GM19468 (cell line): ENCODE results near the gene TMCO4.

Experiments
- ATAC-seq: cut with Tn5 transposase; IDR thresholded peaks from one replicate; pipeline ENCODE4 v1.9.1; 2021; ENCODE audit warnings: mild to moderate bottlenecking, moderate library complexity, moderate number of reproducible peaks; ENCODE audit not compliant: unreplicated experiment; ENCODE audit errors: extremely low read depth

The TMCO4 gene

DNA sequence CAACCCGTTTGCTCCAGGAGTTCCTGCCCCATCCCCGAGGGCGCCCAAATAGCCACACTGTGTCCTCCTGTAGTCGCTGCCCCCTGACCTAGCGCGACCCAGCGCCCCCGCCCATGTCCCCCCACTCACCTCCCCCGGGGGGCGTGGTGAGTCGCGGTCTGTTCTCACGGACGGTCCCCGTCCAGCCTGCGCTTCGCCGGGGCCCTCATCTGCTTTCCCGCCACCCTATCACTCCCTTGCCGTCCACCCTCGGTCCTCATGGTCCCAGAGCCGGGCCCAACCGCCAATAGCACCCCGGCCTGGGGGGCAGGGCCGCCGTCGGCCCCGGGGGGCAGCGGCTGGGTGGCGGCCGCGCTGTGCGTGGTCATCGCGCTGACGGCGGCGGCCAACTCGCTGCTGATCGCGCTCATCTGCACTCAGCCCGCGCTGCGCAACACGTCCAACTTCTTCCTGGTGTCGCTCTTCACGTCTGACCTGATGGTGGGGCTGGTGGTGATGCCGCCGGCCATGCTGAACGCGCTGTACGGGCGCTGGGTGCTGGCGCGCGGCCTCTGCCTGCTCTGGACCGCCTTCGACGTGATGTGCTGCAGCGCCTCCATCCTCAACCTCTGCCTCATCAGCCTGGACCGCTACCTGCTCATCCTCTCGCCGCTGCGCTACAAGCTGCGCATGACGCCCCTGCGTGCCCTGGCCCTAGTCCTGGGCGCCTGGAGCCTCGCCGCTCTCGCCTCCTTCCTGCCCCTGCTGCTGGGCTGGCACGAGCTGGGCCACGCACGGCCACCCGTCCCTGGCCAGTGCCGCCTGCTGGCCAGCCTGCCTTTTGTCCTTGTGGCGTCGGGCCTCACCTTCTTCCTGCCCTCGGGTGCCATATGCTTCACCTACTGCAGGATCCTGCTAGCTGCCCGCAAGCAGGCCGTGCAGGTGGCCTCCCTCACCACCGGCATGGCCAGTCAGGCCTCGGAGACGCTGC lies 133.9 kb downstream of the TMCO4 start:
- no peak for ATAC-seq

DNA sequence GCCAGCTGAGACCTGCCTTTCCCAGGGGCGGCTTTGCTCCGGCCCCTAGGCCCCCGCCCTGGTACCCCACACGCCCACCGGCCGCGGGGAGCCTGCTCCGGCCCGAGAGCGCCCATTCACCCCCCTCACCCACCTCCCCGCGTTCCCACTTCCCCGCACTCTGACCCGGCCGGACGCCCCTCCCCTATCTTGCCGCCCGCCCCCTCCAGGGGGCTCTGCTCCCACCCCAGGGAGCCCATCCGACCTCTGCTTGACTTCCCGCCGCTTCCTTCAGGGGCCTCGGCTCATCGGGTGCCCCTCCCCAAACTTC lies 134.6 kb downstream of the TMCO4 start:
- no peak for ATAC-seq

DNA sequence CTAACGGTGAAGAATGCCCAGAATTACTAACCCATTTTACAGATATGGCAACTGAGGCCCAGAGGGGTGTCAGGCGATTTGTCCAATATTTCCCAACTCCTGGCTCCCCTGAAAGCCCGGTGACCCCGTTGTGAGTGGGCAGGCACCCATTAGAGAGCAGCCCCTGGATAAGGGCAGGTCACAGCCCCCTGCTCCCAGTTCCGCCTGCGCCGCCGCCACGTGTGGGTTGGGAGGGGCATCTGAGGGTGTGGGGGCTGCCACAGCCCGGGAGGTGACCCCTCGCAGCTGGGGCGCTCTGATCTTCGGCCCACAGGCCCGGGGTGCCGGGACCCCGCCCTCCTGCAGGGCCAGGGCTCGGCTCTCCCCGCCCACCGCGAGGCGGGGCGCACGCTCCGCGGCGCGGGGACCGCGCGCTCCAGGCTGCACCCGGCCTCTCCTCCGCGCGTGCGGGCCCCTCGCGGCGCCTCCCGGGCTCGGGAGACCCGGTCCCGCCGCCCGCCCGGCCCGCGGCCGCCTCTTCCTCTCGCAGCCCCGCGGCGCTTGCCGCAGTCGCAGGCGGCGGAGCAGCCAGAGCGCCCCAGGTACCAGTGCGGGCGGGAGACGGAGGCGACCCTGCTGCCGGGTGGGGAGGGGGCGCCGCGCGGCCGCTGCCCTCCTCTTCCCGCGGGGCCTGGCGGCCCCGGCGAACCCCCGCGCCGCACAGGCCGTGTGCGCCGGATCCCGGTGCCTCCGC lies 135.1 kb downstream of the TMCO4 start, which contains the start of gene HTR6:
Gene HTR6 (plus strand): TSS at position 423 of the 733 bp plus-strand sequence. CDS start 879 bp downstream, outside the sequence.
- ATAC-seq = no peak

DNA sequence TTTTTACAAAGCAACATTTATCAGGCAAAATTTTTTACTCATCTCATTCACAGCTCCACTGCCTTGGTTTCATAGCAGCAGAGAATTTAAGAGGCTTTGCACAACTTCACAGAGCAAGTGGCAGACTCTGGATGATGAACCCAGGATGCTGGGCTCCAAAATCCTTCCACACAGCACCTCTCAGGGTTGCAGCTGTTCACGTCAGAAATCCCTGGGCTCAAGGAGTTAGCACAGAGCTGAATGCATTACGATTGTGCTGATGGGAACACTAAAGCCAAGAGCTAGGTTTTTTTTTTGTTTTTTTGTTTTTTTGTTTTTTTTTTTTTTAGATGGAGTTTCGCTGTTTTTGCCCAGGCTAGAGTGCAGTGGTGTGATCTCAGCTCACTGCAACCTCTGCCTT lies 137.4 kb downstream of the TMCO4 start:
- ATAC-seq = no peak

DNA sequence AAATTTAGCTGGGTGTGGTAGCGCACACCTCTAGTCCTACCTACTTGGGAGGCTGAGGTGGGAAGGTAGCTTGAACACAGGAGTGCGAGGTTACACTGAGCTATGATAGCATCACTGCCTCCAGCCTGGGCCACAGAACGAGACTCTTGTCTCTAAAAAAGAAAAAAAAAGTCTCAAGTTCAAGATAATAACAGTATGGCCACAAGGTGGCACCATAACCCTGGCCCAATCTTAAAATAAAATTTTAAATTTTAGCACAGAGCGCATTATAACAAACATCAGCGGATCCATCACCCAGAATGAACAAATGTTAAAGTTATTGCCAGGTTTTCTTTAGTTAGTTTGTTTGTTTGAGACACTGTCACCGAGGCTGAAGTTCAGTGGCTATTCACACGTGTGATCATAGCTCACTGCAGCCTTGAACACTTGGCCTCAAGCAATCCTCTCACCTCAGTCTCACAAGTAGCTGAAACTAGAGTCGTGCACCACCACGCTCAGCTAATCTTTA lies 137.9 kb downstream of the TMCO4 start:
- ATAC-seq = no peak

DNA sequence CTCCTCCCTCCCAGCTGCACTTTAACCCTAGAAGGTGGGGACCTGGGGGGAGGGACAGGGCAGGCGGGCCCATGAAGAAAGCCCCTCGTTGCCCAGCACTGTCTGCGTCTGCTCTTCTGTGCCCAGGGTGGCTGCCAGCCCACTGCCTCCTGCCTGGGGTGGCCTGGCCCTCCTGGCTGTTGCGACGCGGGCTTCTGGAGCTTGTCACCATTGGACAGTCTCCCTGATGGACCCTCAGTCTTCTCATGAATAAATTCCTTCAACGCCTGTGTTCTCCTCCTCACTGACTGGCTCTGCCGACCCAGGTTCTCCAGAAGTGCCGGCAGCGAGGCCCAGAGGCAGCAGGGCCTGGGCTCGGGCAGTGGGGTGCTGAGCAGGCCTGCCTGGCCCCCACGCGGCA lies 141.5 kb downstream of the TMCO4 start:
- ATAC-seq = no peak

DNA sequence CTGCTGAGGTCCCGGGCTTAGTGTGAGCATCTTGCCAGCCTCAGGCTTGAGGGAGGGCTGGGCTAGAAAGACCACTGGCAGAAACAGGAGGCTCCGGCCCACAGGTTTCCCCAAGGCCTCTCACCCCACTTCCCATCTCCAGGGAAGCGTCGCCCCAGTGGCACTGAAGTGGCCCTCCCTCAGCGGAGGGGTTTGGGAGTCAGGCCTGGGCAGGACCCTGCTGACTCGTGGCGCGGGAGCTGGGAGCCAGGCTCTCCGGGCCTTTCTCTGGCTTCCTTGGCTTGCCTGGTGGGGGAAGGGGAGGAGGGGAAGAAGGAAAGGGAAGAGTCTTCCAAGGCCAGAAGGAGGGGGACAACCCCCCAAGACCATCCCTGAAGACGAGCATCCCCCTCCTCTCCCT lies 142.2 kb downstream of the TMCO4 start:
- no peak for ATAC-seq

DNA sequence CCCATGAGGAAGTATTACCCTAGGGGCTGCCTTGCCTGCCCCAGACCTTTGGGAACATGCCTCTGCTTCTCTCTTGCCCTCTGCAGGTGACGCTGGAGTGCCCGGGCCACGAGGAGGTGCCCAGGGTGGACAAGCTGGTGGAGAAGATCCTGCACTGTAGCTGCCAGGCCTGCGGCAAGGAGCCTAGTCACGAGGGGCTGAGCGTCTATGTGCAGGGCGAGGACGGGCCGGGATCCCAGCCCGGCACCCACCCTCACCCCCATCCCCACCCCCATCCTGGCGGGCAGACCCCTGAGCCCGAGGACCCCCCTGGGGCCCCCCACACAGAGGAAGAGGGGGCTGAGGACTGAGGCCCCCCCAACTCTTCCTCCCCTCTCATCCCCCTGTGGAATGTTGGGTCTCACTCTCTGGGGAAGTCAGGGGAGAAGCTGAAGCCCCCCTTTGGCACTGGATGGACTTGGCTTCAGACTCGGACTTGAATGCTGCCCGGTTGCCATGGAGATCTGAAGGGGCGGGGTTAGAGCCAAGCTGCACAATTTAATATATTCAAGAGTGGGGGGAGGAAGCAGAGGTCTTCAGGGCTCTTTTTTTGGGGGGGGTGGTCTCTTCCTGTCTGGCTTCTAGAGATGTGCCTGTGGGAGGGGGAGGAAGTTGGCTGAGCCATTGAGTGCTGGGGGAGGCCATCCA lies 142.8 kb downstream of the TMCO4 start:
- no peak for ATAC-seq

DNA sequence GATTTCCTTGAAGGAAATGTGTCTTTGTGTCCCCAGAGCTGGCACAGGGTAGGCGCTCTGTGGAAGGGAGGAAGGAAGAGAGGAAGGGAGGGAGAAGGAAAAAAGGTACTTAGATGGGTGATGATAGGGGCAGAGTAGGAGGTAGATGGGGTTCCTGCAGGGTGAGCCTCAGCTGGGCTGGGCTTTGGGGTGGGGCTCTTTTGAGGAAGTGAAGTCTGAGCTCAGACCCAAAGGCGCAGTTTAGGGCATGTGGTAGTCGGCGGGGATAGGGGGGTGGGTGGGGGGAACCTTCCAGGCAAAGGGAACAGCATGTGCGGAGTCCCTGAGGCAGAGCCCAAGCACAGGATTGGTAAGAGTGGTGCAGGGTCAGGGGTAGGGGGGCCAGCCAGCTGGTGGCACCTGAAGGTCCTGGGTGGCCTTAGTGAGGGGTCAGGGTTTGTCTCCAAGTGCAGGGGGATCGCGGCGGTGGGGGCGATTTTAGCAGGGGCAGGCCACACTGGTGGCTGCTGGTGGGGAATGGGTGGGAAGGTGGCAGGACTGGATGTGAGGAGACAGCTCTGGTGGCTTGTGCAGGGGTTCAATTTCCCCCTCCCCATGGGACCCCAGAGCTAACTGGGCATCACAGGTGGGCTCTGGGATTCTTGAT lies 143.5 kb downstream of the TMCO4 start:
- ATAC-seq = no peak

DNA sequence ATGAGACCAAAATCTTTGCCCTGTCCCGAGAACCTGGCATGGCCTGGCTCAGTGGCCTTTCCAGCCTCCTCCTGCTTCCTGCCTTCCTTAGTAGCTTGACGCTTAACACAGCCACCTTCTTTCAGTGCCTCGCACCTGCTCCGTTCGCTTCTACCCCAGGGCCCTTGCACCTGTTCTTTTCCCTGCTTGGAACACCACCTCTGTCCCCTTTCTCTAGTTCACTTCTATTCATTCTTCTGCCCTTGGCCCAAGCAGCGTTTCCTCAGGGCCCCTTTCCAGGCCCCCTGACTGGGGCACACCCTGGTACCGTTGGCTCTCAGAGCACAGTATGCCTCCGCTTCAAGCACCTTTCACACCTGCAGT lies 144.0 kb downstream of the TMCO4 start:
- ATAC-seq = no peak

DNA sequence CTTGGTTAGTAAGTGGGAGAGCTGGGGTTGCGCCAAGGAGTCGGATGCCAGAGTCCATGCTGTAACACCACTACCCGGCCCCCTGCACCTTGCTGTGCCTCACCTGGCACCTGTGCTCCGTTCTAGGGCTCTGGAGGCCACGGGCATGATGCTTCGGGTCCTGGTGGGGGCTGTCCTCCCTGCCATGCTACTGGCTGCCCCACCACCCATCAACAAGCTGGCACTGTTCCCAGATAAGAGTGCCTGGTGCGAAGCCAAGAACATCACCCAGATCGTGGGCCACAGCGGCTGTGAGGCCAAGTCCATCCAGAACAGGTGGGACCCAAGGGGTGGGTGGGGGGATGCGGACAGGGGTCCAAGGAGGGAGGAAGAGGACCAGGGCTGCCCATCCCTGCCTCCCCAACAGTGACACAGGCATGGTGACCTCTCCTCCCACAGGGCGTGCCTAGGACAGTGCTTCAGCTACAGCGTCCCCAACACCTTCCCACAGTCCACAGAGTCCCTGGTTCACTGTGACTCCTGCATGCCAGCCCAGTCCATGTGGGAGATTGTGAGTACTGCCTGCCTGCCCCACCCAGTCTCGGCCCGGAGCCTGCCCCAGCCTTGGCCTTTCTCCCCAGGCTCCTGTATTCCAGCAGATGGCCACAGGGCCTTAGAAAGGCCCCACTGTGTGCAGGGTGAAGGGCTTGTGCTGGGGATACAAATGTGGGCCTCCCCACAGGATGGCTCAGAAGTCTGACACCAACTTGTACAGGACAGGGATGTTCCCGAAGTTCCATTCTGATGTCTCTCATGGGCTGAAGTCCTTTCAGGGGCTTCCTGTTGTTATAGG lies 144.6 kb downstream of the TMCO4 start:
- ATAC-seq = no peak

DNA sequence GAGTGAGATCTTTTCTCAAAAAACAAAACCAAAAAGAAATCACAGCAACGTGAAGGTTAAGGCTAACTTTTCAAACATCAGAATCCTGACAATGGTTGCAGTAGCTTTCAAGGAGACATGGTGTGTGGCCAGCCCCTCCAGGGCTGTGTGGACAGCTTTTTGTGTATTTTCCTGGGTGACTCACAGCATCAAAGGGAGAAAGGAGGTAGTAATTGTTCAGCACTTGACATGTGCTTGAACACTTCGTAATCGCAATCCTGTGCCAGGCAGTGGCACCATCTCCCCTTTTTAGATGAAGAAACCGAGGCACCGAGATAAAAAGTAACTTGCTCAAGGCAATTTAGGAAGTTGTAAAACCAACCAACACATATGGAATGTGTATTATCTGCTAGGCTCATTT lies 145.3 kb downstream of the TMCO4 start:
- ATAC-seq = no peak

DNA sequence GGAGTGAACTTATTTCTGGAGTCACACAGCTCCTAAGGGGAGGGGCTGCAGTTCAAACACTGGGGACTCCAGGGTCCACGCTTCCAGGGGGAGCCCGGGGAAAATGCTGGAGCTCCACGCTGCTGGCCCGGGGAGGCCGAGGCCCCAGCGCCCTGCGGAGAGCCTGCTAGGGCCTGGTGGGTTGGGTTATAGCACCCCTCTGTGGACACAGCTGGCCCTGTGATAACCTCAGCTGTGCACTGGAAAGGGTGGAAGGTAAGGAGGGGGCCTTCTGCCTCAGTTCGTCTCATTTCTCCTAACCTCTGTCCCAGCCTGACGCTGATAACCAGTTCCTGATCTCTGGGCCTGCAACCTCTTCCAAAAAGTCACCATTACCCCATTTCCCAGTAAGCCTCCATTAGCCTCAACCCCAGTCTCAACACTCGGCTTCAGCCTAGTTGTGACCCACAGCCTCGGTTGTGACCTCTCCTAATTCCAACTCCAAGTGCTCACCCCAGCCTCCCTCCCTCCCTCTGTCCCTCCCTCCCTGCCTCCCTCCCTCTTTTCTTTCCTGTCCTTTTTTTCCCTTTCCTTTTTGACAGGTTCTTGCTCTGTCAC lies 148.5 kb downstream of the TMCO4 start:
- no peak for ATAC-seq

DNA sequence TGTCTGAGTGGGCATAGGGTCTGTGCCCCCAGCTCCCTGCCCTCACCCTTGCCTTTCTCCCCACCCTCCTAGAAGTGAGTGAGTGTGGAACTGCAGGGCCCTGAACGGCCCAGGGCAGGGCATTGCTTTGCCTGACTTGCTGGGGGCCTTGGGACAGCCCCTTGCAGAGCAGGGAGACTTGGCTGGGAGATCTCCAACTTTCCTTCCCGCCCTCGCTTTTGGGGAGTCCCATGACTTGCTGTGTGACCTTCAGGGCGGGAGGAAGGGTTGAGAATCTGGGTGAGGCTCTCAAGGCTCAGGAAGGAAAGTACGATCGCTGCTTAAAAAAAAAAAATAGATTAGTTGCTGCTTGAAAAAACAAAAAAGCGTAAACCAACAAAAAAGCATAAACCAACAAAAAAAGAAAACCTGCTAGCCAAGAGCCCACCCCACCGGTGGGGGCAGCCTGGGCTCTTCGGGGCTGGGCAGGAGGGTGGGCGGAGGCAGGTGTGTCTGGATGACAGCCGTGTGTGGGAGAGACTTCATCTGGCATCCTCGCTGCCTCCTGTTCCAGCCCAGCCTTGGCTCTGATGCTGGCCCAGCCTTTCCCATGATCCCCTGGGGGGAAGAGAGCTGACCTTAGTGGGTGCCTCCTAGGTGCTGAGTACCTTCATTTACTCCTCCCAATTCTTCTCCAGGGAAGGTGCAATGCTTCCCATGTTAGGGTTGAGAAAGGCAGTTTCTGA lies 149.1 kb downstream of the TMCO4 start:
- ATAC-seq = no peak

DNA sequence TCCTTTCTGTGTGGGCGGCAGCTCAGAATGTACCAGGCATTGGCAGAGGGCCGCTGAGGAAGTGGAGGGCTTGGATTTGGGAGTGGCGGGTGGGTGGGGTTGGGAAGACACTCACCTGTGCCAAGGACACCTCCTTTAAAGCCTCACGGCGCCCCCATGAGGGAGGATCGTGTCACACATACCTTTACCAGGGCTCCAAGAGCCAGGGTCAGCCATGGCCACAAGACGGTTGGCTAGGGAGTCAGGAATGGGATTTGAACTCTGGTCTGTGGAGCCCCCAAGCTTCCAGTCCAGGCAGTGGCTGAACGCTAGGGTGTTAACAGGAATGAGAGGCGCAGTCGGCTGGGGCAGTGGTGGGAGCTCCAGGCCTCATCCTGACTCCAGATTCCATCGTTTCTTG lies 151.0 kb downstream of the TMCO4 start:
- ATAC-seq = no peak

DNA sequence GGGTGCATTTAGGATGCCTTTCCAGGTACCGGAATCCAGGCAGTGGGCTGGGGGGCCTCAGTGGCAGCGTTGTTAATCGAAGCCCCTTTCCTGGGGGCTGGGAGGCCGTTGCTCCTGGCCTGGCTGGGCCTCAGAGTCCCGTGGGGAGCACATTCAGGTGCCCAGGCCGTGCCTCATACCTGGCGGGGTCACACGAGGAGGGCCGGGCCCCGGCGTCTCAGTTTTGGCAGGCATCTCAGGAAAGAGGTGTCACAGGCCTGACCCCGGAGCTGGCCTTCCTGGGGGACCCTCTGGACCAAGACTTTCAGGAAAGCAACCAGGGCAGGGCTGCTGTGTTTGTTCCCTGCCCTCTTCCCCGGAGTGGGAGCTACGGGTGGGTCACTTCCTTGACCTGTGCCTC lies 151.5 kb downstream of the TMCO4 start:
- no peak for ATAC-seq

DNA sequence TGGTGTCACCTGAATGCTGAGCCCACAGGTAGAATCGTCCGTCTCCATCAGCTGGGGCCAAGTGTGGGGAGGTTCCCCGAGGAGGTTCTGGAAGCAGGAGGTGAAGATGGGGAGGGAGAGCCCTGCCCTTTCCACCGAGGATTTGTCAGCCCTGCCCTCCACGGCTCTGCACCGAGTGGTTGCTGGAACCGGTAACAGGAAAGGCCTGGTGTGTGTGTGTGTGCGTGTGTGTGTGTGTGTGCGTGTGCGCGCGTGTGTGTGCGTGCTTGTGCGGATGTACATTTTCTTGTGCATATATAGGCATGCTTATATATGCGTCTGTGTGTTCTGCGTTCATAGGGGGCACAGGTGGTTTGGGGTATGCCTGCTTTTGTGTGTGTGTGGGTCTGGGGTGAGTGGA lies 152.1 kb downstream of the TMCO4 start:
- no peak for ATAC-seq
